ENCODE results near the gene LSM3.

The LSM3 gene

DNA sequence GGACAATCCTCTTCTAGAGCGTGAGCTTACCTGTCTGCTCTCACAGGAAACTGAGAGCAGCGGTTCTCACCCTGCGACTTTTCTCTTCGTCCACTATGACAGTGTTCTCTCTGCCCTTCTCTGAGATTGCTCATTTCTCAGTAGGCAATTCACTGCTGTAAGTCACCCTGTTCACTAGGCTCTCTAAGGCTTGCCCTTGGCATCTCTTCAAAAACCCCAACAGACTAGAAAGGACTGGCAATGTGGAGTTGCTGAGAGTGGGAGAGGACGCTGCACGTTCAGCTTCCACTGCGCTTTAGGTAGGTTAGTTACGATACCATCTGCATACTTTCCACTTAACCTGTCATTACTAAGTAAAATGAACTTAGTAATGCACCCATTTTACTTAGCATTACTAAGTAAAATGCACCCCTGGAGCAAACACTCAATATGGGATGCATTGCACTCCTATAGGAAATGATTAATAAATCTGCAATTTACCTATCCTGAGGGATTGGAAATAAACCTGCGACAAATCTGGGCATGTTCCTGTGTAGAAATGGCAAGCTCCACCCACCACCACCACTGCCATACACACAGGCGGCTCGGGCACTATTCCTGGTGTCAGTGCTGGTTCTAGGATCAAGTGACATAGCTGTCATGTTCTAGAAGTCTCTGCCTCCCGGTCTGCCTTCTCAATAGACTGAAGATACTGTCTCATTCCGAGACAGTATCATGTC is 21.6 kb upstream of the LSM3 start:
- no peaks in the 10 kb centered on the region for H3K9me2 ChIP-seq (ENCODE audit: low read depth, low read length)
- no peaks in the 10 kb centered on the region for H4K20me1 ChIP-seq (ENCODE audit: insufficient read depth, low read length)
- no peak for TF ChIP-seq EZH2 (IDR thresholded peaks at IDR 0.05; ENCODE audit: borderline replicate concordance, low read length)
- TF ChIP-seq, protein P1, sequence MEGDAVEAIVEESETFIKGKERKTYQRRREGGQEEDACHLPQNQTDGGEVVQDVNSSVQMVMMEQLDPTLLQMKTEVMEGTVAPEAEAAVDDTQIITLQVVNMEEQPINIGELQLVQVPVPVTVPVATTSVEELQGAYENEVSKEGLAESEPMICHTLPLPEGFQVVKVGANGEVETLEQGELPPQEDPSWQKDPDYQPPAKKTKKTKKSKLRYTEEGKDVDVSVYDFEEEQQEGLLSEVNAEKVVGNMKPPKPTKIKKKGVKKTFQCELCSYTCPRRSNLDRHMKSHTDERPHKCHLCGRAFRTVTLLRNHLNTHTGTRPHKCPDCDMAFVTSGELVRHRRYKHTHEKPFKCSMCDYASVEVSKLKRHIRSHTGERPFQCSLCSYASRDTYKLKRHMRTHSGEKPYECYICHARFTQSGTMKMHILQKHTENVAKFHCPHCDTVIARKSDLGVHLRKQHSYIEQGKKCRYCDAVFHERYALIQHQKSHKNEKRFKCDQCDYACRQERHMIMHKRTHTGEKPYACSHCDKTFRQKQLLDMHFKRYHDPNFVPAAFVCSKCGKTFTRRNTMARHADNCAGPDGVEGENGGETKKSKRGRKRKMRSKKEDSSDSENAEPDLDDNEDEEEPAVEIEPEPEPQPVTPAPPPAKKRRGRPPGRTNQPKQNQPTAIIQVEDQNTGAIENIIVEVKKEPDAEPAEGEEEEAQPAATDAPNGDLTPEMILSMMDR (IDR thresholded peaks at IDR 0.05; ENCODE audit: low read length), result no peak
- H3F3A ChIP-seq (ENCODE audit: insufficient read depth, low read length), result no peaks in the 10 kb centered on the region
- no peak overlapping the region for H3K9ac ChIP-seq (ENCODE audit: low read length)
- H3K79me2 ChIP-seq (ENCODE audit: insufficient read depth, low read length), result no peaks in the 10 kb centered on the region
- H3K4me2 ChIP-seq (ENCODE audit: low read length), result no peak overlapping the region
- no peak overlapping the region for H3K4me3 ChIP-seq (ENCODE audit: low read depth, low read length, poor library complexity, severe bottlenecking)
- no peak overlapping the region for H3K27ac ChIP-seq (ENCODE audit: low read depth, low read length, poor library complexity, severe bottlenecking)
- no peaks in the 10 kb centered on the region for H3K27me3 ChIP-seq (ENCODE audit: insufficient read depth, low read length)
- peaks cover 78% of the 10 kb centered on the region for H3K36me3 ChIP-seq (ENCODE audit: insufficient read depth, low read length)
- no peak overlapping the region for H2AFZ ChIP-seq (ENCODE audit: low read length)
- H3K4me1 ChIP-seq (ENCODE audit: insufficient read depth, low read length, severe bottlenecking), result no peaks in the 10 kb centered on the region
- H3K9me3 ChIP-seq (ENCODE audit: low read length), result peaks cover 8% of the 10 kb centered on the region

GRCh38 chr3:14157951-14158350 is 20.7 kb upstream of the LSM3 start:
- Histone ChIP-seq H3K4me3 (ENCODE audit: low read depth, low read length, poor library complexity, severe bottlenecking) (no peak overlapping the region), H2AFZ (ENCODE audit: low read length) (no peak overlapping the region), H3K4me2 (ENCODE audit: low read length) (no peak overlapping the region), H3K27ac (ENCODE audit: low read depth, low read length, poor library complexity, severe bottlenecking) (no peak overlapping the region), H3K36me3 (ENCODE audit: insufficient read depth, low read length) (peaks cover 87% of the 10 kb centered on the region), H3K4me1 (ENCODE audit: insufficient read depth, low read length, severe bottlenecking) (no peaks in the 10 kb centered on the region), H3K9ac (ENCODE audit: low read length) (no peak overlapping the region), H3K9me3 (ENCODE audit: low read length) (peaks cover 12% of the 10 kb centered on the region), H3F3A (ENCODE audit: insufficient read depth, low read length) (no peaks in the 10 kb centered on the region), H3K27me3 (ENCODE audit: insufficient read depth, low read length) (no peaks in the 10 kb centered on the region), H3K9me2 (ENCODE audit: low read depth, low read length) (no peaks in the 10 kb centered on the region), H3K79me2 (ENCODE audit: insufficient read depth, low read length) (no peaks in the 10 kb centered on the region), H4K20me1 (ENCODE audit: insufficient read depth, low read length) (no peaks in the 10 kb centered on the region)
- TF ChIP-seq EZH2 (IDR thresholded peaks at IDR 0.05; ENCODE audit: borderline replicate concordance, low read length), result no peak
- TF ChIP-seq, protein P1 (IDR thresholded peaks at IDR 0.05; ENCODE audit: low read length), result no peak

DNA sequence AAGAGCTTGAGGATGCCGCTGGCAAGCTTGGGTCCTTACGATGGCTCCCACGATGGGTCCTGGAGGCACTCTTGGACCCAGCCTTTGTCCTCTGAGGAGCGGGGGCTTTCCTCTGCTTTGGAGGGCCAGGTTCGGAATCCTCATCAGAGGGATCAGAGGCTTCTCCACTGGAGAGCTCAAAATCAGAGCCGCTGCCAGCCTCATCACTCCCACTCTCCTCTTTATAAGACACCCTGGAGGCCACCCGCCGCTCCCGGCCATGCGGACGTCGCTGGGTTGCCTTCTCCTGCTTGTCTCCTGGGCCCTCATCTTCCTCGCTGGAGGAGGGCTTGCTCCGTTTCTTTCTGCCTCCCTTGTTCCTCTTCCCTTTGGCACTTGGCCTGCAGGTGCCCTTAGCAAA is 20.2 kb upstream of the LSM3 start:
- Histone ChIP-seq H3K4me1 (ENCODE audit: insufficient read depth, low read length, severe bottlenecking) (no peaks in the 10 kb centered on the region), H3K27me3 (ENCODE audit: insufficient read depth, low read length) (no peaks in the 10 kb centered on the region)

More for the DNA sequence above, 20.2 kb upstream of the LSM3 start:
- Histone ChIP-seq H3F3A (ENCODE audit: insufficient read depth, low read length) (no peaks in the 10 kb centered on the region), H4K20me1 (ENCODE audit: insufficient read depth, low read length) (no peaks in the 10 kb centered on the region), H2AFZ (ENCODE audit: low read length) (no peak overlapping the region), H3K9me3 (ENCODE audit: low read length) (peaks cover 12% of the 10 kb centered on the region), H3K9ac (ENCODE audit: low read length) (no peak overlapping the region), H3K4me2 (ENCODE audit: low read length) (no peak overlapping the region), H3K36me3 (ENCODE audit: insufficient read depth, low read length) (peaks cover 91% of the 10 kb centered on the region), H3K4me3 (ENCODE audit: low read depth, low read length, poor library complexity, severe bottlenecking) (no peak overlapping the region), H3K9me2 (ENCODE audit: low read depth, low read length) (no peaks in the 10 kb centered on the region), H3K79me2 (ENCODE audit: insufficient read depth, low read length) (no peaks in the 10 kb centered on the region), H3K27ac (ENCODE audit: low read depth, low read length, poor library complexity, severe bottlenecking) (no peak overlapping the region)
- TF ChIP-seq, protein P1 (IDR thresholded peaks at IDR 0.05; ENCODE audit: low read length), result no peak
- TF ChIP-seq EZH2 (IDR thresholded peaks at IDR 0.05; ENCODE audit: borderline replicate concordance, low read length), result no peak

All from OCI-LY1 (cell line).